KMS-11 (cell line): Measurements from ENCODE around the gene ITPRIPL1.

ENCODE experiments used
- H2AFZ ChIP-seq: fragments of 200-600 bp; sonication (generic); 2 replicates; pipeline ENCODE4 v1.6.1; 2016; ENCODE audit warnings: antibody characterized with exemption, mixed run types, low read depth
- H3K27ac ChIP-seq: fragments of 200-600 bp; sonication (generic); 2 replicates; pipeline ENCODE4 v1.6.1; 2016; ENCODE audit warnings: mild to moderate bottlenecking, mixed run types
- H3K27me3 ChIP-seq: fragments of 200-600 bp; sonication (generic); 2 replicates; pipeline ENCODE4 v1.6.1; 2017; ENCODE audit warnings: mild to moderate bottlenecking, low read depth, mixed run types, moderate library complexity; ENCODE audit not compliant: insufficient read depth
- H3K36me3 ChIP-seq: fragments of 200-600 bp; sonication (generic); 2 replicates; pipeline ENCODE4 v1.6.1; 2017; ENCODE audit warnings: mild to moderate bottlenecking, mixed run types; ENCODE audit not compliant: insufficient read depth
- H3K4me1 ChIP-seq: fragments of 200-600 bp; sonication (generic); 2 replicates; pipeline ENCODE4 v1.6.1; 2016; ENCODE audit warnings: mild to moderate bottlenecking, low read depth, mixed run types; ENCODE audit not compliant: poor library complexity, severe bottlenecking
- H3K4me2 ChIP-seq: fragments of 200-600 bp; sonication (generic); 2 replicates; pipeline ENCODE4 v1.7.0; 2016; ENCODE audit warnings: mild to moderate bottlenecking, mixed run types
- H3K4me3 ChIP-seq: fragments of 200-600 bp; sonication (generic); IDR thresholded peaks from 2 replicates; pipeline ENCODE4 v1.6.1; 2017; ENCODE audit warnings: low read depth, low read length, mixed read lengths; ENCODE audit not compliant: insufficient read depth
- H3K79me2 ChIP-seq: fragments of 200-600 bp; sonication (generic); 2 replicates; pipeline ENCODE4 v1.6.1; 2016; ENCODE audit warnings: low read depth, mixed run types; ENCODE audit not compliant: insufficient read depth
- H3K9ac ChIP-seq: fragments of 200-600 bp; sonication (generic); 2 replicates; pipeline ENCODE4 v1.6.1; 2016; ENCODE audit warnings: mild to moderate bottlenecking, mixed run types
- H4K20me1 ChIP-seq: fragments of 200-600 bp; sonication (generic); 2 replicates; pipeline ENCODE4 v1.6.1; 2016; ENCODE audit warnings: mild to moderate bottlenecking, mixed run types; ENCODE audit not compliant: insufficient read depth
- CTCF ChIP-seq: fragments of 200-600 bp; sonication (generic); conservative IDR thresholded peaks from 2 replicates; pipeline ENCODE4 v1.6.1; 2017; ENCODE audit warnings: low read depth, mild to moderate bottlenecking, antibody characterized with exemption, low read length, moderate library complexity, mixed read lengths

Gene ITPRIPL1

GRCh38 chr2:96296925-96297324 lies 28.2 kb upstream of the ITPRIPL1 start:
- Histone ChIP-seq H3K4me1 (no peaks in the 10 kb centered on the region), H3K4me2 (no peak overlapping the region), H3K36me3 (peaks cover 20% of the 10 kb centered on the region; the same call in 1 of the 2 replicates), H2AFZ (no peak overlapping the region), H3K27me3 (no peaks in the 10 kb centered on the region), H3K79me2 (no peaks in the 10 kb centered on the region; the same call in 1 of the 2 replicates), H4K20me1 (no peaks in the 10 kb centered on the region), H3K4me3 (no peak overlapping the region), H3K27ac (no peak overlapping the region), H3K9ac (no peak overlapping the region)
- no peak for TF ChIP-seq CTCF

GRCh38 chr2:96301865-96302264 lies 23.3 kb upstream of the ITPRIPL1 start:
- Histone ChIP-seq H4K20me1 (no peaks in the 10 kb centered on the region), H3K4me2 (no peak overlapping the region), H3K27ac (no peak overlapping the region), H3K4me3 (no peak overlapping the region), H3K27me3 (no peaks in the 10 kb centered on the region), H3K36me3 (peaks cover 27% of the 10 kb centered on the region; the same call in 1 of the 2 replicates), H3K4me1 (peaks cover 19% of the 10 kb centered on the region), H3K79me2 (peaks cover 30% of the 10 kb centered on the region), H3K9ac (no peak overlapping the region), H2AFZ (no peak overlapping the region)
- no peak for TF ChIP-seq CTCF

GRCh38 chr2:96304606-96305005 lies 20.5 kb upstream of the ITPRIPL1 start:
- Histone ChIP-seq H2AFZ (peak overlapping the region; percentile 80; the same call in 1 of the 2 replicates), H3K4me1 (peaks cover 21% of the 10 kb centered on the region)

GRCh38 chr2:96305091-96305978 lies 19.8 kb upstream of the ITPRIPL1 start, which contains the start of gene SNRNP200:
Gene SNRNP200 (minus strand): TSS chr2:96305546. CDS start chr2:96305437, 109 bp downstream.
- Histone ChIP-seq H3K79me2 (peaks cover 30% of the 10 kb centered on the region), H3K4me1 (peaks cover 25% of the 10 kb centered on the region), H3K9ac (peak within 1 kb of the TSS; percentile 77), H3K4me2 (peak within 1 kb of the TSS; percentile 94), H3K27ac (peak within 1 kb of the TSS; percentile 67), H2AFZ (peak within 1 kb of the TSS; percentile 80), H4K20me1 (no peaks in the 10 kb centered on the region), H3K27me3 (no peaks in the 10 kb centered on the region), H3K36me3 (peaks cover 11% of the 10 kb centered on the region; the same call in 1 of the 2 replicates), H3K4me3 (peak within 1 kb of the TSS; percentile 95)
- TF ChIP-seq CTCF, result no peak

More at GRCh38 chr2:96304606-96305005, 20.5 kb upstream of the ITPRIPL1 start:
- H3K27me3 ChIP-seq, result no peaks in the 10 kb centered on the region
- H3K9ac ChIP-seq, result peak overlapping the region; percentile 77; the same call in 1 of the 2 replicates
- no peak overlapping the region for H3K4me3 ChIP-seq
- no peaks in the 10 kb centered on the region for H4K20me1 ChIP-seq
- no peak for TF ChIP-seq CTCF
- H3K27ac ChIP-seq, result peak overlapping the region; percentile 67; the same call in 1 of the 2 replicates
- peak overlapping the region; percentile 90 for H3K4me2 ChIP-seq
- H3K79me2 ChIP-seq, result peaks cover 30% of the 10 kb centered on the region
- H3K36me3 ChIP-seq, result peaks cover 17% of the 10 kb centered on the region; the same call in 1 of the 2 replicates
